NCI-H1436 (cell line): ENCODE data around the gene CMIP.
"Not testable (repeated sequence)": the region's sequence is repeated elsewhere in the genome, so short reads cannot be mapped to it uniquely, and the experiment has no call there.

ENCODE experiments used
- DNase-seq: peaks from one replicate; lab custom pipeline; 2025; lab: John Stamatoyannopoulos, UW

Gene CMIP

DNA sequence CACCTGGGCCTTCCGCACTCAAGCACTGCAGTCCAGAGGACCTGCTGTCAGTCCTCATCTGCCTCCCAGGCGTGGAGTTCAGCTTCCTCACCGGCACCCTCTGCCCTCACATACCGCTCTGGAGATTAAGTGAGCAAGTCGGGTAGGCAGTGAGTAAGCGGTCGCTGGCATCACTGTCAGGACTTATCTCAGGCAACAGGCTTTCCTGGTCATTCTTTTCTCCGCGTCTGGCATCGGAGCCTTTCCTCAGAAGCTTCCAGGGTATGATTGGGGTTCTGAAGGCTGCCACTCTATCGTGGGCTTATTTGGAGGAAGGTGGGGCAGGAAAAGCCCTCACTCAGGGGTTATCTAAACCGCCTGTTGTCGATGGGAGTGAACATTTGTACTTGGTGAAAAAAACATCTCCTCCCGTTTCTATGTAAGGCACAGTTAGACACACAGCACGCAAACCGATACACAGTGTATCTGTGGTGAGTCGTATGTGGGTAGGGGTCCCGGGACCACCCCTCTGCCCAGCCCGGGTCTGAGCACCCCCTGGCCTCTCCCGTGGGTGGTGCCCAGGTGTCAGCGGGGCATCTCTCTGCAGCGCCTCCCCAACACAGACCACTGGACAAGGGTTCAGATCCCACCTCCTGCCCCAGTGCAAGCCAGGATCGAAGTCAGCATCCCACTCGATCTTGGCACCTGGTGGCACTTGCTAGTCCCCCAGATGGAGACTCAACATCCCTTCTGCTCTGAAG lies 242.0 kb downstream of the CMIP start:
- no peak for DNase-seq

- DNase-seq = no peak
Measured at GRCh38 chr16:81687131-81687456, 242.5 kb downstream of the CMIP start.

- DNase-seq = no peak
Measured at GRCh38 chr16:81688182-81688581, 243.6 kb downstream of the CMIP start.

DNA sequence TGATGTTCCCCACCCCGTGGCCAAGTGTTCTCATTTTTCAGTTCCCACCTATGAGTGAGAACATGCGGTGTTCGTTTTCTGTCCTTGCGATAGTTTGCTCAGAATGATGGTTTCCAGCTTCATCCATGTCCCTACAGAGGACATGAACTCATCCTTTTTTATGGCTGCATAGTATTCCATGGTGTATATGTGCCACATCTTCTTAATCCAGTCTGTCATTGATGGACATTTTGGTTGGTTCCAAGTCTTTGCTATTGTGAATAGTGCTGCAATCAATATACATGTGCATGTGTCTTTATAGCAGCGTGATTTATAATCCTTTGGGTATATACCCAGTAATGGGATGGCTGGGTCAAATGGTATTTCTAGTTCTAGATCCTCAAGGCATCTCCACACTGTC lies 244.2 kb downstream of the CMIP start:
- not testable (repeated sequence) for DNase-seq

- DNase-seq = no peak
Measured at GRCh38 chr16:81692021-81692420, 247.4 kb downstream of the CMIP start.

DNA sequence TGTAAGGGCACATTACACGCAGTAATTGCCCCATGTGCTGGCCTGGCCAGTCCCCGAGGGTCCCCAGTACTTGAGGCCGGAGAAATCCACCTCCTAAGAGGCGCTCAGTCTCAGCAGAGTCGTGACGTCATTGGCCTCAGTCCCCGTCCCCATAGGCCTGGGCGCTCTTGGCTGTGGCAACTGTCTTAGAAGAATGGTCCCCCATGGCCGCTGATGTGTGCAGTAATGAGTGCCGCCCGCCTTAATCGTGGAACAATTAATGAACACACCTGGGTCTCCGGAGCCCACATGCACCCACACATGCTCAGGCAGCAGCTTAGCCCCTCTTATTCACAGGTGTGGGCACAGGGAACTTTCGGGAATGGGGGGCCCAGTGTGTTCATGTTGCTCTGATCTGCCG lies 248.0 kb downstream of the CMIP start:
- no peak for DNase-seq

DNA sequence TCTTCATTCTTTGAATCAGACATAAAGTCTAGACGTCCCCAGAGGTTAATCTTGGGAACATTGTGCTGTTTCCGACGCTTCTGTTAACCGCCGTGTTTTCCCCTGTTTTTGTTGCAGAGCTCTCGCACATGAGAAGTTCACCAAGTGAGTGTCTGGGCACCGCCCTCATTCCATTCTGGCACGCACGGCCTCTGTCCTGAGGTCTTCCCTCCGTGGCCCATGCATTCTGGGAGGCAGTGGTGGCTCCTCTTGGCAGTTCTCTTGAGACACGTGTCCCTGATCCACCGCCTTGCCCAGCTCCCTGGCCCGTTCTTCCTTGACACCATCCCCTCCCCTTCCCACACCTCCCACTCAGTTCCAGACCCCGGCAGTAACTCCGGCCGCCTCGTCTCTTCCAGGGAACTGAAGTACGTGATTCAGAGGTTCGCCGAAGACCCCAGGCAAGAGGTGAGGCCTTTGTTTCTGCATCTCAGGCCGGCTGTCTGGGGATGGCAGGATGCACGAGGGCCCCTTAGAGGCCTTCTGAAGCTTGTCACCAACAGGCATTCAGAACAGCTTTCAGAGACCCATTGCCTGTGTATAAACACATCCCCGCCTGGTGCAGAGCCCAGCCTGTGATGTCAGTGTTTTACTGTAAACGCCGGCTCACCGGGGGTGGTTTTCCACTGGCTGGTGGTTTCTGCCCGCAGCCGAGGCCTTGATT lies 248.6 kb downstream of the CMIP start:
- DNase-seq = no peak

DNA sequence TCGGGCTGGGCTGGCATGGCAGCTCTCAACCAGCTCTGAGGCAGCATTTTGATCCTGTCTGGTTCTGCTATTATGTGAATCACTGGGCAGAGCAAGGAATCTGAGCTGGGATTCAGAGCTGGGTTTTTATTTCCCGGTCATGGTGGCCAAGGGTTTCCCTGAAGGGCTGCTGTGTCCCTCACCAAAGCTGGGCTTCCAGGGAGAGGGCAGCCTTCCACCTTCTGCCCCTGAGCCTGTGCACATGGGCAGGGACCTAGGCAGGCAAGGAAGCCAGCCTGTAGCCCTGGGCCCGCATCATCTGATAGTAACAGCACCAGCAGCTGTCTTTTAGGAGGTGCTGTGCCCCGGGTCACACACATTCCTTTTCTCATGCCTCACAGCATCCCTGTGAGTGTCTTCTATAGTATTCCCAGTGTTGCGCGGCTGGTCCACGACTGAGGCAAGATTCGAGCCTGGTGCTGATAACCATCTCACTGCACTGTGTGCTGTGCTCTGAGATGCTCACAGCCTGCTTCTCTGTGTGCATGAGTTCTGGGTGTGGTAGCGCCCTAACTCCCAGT lies 249.2 kb downstream of the CMIP start:
- no peak for DNase-seq

DNA sequence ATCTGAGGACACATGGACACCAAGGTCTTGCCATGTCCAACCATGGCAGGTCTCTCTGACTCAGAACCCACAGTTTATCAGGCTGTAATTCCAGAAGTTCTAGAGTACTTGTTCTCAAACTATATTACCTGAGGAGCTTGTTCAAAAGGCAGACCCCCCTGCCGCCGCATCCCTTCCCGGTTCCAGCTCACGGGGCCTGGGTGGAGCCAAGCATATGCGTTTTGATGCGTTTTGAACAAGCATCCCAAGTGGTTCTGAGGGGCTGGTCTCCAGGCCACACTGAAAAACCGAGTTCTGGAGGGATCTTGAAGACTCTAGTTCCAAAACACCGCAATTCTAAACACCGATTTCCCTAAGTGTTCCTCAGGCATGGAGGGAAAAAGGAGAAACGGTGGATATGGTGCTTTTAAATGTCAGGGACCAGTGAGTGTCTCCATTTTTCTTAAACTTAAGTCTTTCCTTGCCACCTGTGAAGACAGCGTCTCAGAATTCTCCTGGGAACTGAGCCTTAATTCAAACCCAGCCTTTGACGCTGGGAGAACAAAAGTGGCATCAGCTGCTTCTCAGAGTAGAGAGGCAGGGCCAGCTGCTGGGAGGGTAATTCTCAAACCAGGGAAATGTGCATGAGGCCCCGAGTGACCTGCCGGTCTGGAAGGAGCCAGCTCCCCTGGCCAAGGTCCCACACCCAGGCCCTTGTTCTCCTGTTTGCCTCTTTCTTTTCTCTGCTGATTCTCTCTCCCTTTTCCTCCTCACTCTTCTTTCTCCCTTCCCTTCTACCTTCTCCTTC lies 250.1 kb downstream of the CMIP start:
- peak; percentile 11 for DNase-seq

DNA sequence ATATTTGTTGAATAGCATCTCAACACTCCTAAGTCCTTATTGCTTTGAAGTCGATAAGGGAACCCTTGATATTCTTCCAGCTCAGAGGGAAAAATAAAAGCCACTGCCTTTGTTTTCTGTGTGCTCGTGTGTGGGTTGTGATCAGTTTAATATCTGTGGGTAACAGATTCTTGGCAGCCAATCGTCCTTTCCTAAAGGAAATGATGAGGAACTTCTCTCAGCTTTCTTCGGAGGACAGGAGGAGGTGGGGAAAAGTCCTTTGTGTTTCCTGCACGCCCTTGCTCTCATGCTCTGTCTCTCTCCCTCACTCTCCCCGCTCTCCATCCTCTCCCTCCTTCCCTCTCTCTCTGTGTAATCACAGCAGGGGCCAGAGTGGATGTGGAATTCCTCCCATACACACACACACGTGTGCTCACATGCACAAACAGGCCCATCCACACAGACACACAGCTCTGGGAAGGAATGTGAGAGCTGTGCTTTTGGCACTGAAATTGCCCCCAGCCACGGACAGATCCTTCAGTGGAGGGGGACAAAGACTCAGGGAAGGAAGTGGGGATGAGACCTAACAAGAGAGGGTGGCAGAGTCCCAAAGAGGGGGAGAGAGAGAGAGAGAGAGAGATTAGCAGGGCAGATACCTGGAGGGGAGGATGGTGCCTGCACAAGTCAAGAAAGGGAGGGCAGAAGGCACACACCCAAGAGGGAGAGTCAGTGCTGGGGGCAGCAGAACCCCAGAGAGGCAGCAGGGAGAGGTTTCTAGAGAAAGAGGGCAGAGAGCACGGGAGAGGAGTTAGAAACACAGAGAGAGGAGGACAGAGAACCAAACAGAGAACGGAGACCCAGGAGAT lies 250.9 kb downstream of the CMIP start:
- no peak for DNase-seq

GRCh38 chr16:81696166-81696960 lies 251.8 kb downstream of the CMIP start:
- DNase-seq = no peak

DNA sequence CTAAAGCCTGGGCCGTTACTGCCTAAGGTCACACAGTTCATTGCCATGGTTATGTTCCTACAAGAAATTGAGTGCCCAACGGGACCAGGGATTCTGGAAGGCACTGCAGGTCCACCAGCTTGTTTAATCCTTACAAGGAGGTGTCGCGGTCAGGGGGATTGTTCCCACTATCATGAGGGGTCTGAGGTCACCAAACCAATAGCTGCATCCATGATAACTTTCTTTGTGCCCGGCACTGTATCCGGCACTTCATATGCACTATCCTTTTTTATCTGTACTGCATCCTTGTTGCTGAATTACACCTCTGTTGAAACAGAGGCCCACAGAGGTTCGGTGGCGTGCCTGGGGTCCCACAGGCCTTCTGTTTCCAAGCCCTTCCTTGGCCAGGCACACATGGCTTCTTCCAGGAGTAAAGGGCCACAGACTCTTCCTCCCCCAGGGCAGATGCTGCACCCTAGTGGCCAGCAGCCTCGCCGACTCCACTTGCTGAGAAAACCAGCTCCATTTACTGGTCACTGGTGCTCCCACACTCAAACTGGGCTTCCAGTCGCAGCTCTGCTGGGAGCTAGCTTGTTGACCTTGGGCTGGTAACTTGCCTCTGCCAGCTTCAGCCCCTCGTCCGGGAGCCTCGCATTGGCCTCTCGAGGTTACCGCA lies 252.5 kb downstream of the CMIP start:
- peak; percentile 9 for DNase-seq

DNA sequence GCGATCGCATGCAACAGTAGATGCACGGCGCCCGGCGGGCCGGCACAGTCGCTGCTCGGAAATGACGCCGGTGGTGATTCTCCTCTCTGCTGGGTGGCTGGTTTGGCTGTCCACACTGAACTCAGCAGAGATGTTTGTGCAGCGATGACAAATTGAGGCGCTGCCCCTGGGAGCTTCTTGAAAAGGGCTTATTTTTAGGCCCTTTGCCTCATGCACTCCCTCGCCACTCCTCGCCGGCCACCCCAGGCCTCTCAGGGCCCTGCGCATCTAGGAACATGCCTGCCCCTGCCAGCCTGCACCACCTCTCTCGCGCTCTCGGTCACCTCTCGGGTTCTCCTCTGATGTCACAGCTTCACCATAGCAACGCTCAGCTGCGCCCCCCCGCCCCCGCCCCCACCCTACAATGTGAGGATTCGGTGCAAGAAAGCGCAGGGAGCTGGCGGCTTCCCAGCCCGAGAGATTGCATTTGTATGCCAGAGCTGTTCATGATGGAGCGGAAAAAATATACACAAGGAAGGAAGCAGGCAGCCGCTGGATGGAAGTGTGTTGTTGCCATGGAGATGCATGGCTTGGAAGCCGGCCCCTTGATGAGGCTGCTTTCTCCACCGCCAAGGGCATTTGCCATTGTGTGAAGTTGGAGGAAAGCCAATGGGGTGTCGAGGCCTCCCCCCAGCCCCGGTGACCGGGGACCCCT lies 253.2 kb downstream of the CMIP start:
- DNase-seq = no peak

- no peak for DNase-seq
Measured at GRCh38 chr16:81698310-81698641, 253.7 kb downstream of the CMIP start.

GRCh38 chr16:81699596-81699995 lies 255.0 kb downstream of the CMIP start:
- DNase-seq = no peak

DNA sequence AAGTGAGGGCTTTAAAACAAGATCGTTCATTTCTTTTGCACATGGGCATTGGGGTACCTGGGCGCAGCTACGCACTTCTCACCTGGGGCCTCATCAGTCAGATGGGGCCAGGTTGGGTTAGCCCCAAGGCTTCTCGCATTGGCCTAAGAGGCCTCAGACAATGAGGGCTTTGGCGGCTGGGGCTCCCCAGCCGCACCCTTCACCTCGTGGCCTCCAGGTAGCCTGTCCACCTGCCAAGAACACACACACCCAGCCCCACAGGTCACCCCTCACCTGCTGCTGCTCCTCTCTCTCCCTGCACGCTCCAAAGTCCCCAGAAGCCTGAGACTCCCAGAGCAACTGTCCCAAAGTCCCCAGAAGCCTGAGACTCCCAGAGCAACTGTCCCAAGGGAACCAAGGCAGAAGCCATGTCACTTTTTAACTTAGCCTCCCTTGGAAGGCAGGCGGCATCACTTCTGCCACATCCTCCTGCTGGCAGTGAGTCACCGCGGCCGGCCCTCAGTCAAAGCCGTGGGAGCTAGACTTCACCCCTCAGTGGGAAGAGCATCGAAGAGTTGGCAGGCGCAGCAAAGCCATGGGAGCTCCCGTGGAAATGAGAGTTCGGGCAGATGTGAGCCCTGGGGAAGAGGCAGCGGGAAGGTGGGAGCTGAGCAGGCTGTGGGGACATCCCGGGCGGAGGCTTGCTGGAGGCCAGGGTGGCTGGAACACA lies 255.6 kb downstream of the CMIP start:
- DNase-seq = no peak

DNA sequence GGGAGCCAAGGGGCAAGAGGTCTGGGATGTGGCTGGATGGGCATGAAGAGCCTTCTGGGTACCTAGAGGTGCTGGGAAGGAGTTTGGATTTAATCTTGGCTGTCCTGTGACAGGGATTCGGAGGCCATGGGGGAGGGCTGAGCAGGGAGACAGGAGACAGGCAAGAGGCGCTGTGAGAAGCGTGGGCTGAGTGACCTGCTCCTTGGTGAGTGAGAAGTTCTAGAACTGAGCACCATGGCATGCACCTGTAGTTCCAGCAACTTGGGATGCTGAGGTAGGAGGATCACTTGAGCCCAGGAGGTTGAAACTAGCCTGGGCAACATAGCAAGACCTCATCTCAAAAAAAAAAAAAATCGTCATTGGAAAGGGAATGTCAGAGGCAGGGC lies 256.2 kb downstream of the CMIP start:
- no peak for DNase-seq

GRCh38 chr16:81701296-81701970 lies 256.8 kb downstream of the CMIP start:
- no peak for DNase-seq

- DNase-seq = no peak
Measured at GRCh38 chr16:81702506-81702905, 257.9 kb downstream of the CMIP start.
